Upper lobe of left lung (tissue), 4 donors: Measurements from ENCODE around the gene RASSF4.

ENCODE experiments used
- CTCF ChIP-seq, 6 experiments: fragments of 450-650 bp in 4 of 6; fragments of 200-600 bp in 2 of 6; sonication (generic) in 2 of 6; IDR thresholded peaks; one replicate each; pipeline ENCODE4 v1.5.1; 2016 to 2019; ENCODE audit warnings: antibody characterized with exemption in 6 of 6
- POLR2A ChIP-seq, 4 donors: fragments of 450-650 bp; IDR thresholded peaks; one replicate each; pipeline ENCODE4 v1.5.1; 2016 to 2017; ENCODE audit warnings: antibody characterized with exemption in 4 of 4, mild to moderate bottlenecking in 2 of 4
- POLR2AphosphoS5 ChIP-seq, 2 donors: sonication (generic); formaldehyde crosslinking; IDR thresholded peaks; one replicate each; pipeline ENCODE4 v1.5.1; 2017; ENCODE audit warnings: antibody characterized with exemption in 2 of 2

- no peak for TF ChIP-seq CTCF (IDR thresholded peaks at IDR 0.05)
- TF ChIP-seq POLR2AphosphoS5 (IDR thresholded peaks at IDR 0.05), result no peak
- no peak for TF ChIP-seq POLR2A (IDR thresholded peaks at IDR 0.05)
Measured at GRCh38 chr10:44929356-44930255, 30.0 kb upstream of the RASSF4 start.
